GM12801 (cell line): ENCODE data around the gene MRFAP1L1.

Experiments used
- CTCF ChIP-seq: IDR thresholded peaks from one replicate; pipeline ENCODE4 v1.5.1; 2011; ENCODE audit warnings: control low read depth; ENCODE audit not compliant: insufficient read length; ENCODE audit errors: extremely low read depth

The MRFAP1L1 gene

GRCh38 chr4:6731780-6732179 lies 22.1 kb upstream of the MRFAP1L1 start:
- TF ChIP-seq CTCF: no peak

GRCh38 chr4:6731318-6731675 lies 21.6 kb upstream of the MRFAP1L1 start:
- TF ChIP-seq CTCF: no peak

GRCh38 chr4:6730603-6731317 lies 21.1 kb upstream of the MRFAP1L1 start:
- no peak for TF ChIP-seq CTCF

GRCh38 chr4:6728320-6729029 lies 18.8 kb upstream of the MRFAP1L1 start:
- TF ChIP-seq CTCF: no peak

GRCh38 chr4:6727943-6728250 lies 18.2 kb upstream of the MRFAP1L1 start:
- no peak for TF ChIP-seq CTCF

GRCh38 chr4:6727081-6727942 lies 17.6 kb upstream of the MRFAP1L1 start:
- no peak for TF ChIP-seq CTCF

- TF ChIP-seq CTCF: no peak
Measured at GRCh38 chr4:6724421-6725111, 14.9 kb upstream of the MRFAP1L1 start.
